ENCODE data around the gene LCNL1. TPM values are rescaled to one million over a fixed set of nuclear protein-coding genes. Genes with fewer than 3 reads are reported as not detected.

LCNL1 gene
- total and polyA plus RNA-seq, 8 donors: 0.12 to 0.38 (median 0.17) TPM; not detected in 3

DNA sequence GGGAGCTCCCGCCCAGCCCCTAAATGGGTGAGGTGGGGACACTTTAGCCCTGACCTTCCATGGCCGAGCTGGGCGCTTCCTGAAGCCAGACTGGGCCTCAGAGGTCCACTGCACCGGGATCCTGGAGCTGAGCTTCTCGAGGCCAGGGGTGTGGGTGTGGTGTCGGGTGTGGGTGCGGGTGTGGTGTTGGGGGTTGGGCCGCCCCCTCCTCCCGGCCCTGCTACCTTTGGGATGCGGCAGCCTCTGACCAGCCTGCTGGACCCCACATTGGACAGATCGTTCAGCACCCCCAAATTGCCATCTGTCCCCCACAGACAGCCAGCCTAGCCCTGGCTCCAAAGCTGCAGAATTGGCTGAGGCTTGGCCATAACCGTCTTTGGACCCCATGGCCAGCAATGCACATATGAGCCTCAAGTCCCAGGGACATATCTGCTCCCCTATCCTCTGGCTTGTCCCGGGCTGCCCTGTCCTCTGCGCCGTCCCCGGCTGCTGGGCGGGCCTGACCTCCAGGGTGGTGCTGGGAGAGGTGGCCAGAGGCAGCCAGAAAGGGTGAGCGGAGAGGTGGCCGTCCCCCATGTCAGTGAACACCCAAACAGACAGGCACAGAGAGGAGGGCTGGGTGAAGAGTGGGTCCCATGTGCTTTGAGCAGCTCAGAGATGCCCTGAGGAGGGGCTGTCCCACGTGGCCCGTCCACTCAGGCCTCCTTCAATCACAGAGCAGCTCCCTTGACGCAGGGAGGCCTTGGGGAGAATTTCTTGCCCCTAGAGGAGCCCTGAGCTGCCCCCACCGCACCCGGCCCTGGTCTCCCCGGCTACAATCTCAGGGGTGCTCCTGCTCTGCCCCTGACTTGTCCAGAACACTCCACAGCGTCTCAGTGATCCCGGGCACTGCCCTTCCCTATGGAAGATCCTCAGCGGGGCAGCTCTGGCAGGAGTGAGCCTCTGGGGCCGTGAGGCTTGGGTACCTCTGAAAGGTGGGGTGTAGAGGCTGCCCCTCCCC is 8.9 kb upstream of the LCNL1 start:
- Histone ChIP-seq H3K9me3 (no peaks in the 10 kb centered on the region), H3K27ac (no peak overlapping the region), H3K36me3 (no peaks in the 10 kb centered on the region), H3K27me3 (no peaks in the 10 kb centered on the region), H3K4me1 (no peaks in the 10 kb centered on the region), H3K4me3 (no peak overlapping the region)
- no peak for DNase-seq
- intact Hi-C loops (cut with DNase I): no loop called here
- no peak for ATAC-seq
- TF ChIP-seq, protein P1, sequence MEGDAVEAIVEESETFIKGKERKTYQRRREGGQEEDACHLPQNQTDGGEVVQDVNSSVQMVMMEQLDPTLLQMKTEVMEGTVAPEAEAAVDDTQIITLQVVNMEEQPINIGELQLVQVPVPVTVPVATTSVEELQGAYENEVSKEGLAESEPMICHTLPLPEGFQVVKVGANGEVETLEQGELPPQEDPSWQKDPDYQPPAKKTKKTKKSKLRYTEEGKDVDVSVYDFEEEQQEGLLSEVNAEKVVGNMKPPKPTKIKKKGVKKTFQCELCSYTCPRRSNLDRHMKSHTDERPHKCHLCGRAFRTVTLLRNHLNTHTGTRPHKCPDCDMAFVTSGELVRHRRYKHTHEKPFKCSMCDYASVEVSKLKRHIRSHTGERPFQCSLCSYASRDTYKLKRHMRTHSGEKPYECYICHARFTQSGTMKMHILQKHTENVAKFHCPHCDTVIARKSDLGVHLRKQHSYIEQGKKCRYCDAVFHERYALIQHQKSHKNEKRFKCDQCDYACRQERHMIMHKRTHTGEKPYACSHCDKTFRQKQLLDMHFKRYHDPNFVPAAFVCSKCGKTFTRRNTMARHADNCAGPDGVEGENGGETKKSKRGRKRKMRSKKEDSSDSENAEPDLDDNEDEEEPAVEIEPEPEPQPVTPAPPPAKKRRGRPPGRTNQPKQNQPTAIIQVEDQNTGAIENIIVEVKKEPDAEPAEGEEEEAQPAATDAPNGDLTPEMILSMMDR (IDR thresholded peaks at IDR 0.05): no peak
- WGBS, 2 donors: 84 to 86% methylated on average over 29 of the region's 29 CpGs
- no peak for FAIRE-seq

DNA sequence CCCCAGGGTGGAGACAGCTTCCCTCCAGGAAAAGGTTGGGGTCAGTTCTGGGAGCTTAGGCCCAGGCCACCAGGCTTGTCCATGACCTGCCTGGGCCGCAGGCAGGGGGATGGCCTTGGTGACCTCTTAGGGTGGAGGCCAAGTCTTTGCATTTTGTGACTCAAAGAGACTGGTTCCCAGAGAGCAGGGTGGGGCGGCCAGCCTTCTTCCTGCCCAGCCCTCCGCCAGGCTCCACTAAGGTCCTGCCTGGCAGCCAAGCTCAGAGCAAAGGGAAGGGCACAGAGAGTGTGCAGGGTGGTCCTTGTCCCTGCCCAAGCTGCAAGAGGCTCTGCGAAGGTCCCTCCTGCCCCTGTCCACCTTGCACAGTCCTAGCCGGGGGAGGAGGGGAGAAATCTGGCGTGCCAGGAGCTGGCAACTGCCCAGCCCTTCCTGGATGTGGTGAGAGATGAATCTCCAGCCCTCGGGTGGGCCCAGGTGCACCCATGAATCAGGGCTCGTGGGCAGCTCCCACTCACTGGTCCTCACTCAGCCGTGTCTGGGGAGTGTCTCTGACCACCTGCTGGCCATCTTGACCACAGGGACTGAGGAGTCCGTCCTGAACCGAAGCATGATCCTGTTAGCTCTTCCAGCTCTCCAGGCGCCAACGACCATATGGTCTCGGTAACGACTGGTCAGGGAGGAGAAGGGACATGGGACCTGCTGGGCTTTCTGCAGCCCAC is 7.8 kb upstream of the LCNL1 start:
- TF ChIP-seq, protein P1 (IDR thresholded peaks at IDR 0.05): no peak
- intact Hi-C loops (cut with DNase I): no loop called here
- no peak for DNase-seq
- Histone ChIP-seq H3K36me3 (no peaks in the 10 kb centered on the region), H3K27me3 (no peaks in the 10 kb centered on the region), H3K4me1 (no peaks in the 10 kb centered on the region), H3K27ac (no peak overlapping the region), H3K9me3 (no peaks in the 10 kb centered on the region), H3K4me3 (no peak overlapping the region)
- ATAC-seq: no peak
- WGBS, 2 donors: 71 to 85% methylated on average over 15 of the region's 15 CpGs
- FAIRE-seq: no peak

DNA sequence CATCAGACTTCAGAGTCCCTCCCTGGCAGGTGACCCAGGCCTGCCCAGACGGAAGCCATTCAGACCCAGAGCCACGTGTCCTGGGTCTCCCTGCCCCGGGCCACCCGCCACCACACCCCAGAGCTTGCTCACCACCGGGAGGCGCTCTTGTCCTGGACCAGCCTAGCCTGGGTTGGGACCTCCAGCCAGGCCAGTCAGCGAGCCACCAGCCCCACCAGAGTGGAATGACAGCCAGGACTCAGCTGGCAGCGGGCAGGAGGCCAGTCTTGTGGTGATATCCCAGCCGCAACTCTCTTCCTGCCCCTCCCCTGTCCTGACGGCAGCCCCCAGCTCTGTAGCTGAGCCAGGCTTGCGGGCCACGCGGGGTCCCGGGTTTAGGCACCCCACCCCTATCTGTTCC is 7.1 kb upstream of the LCNL1 start:
- no peaks in the 10 kb centered on the region for H3K4me1 ChIP-seq
- no peaks in the 10 kb centered on the region for H3K9me3 ChIP-seq
- DNase-seq (no peak), FAIRE-seq (no peak), ATAC-seq (no peak)
- TF ChIP-seq, protein P1 (IDR thresholded peaks at IDR 0.05): no peak
- intact Hi-C loops (cut with DNase I): no loop called here
- no peaks in the 10 kb centered on the region for H3K27me3 ChIP-seq
- no peaks in the 10 kb centered on the region for H3K36me3 ChIP-seq
- no peak overlapping the region for H3K27ac ChIP-seq
- 68 to 71% methylated on average over 14 of the region's 14 CpGs for WGBS, 2 donors
- H3K4me3 ChIP-seq: no peak overlapping the region

DNA sequence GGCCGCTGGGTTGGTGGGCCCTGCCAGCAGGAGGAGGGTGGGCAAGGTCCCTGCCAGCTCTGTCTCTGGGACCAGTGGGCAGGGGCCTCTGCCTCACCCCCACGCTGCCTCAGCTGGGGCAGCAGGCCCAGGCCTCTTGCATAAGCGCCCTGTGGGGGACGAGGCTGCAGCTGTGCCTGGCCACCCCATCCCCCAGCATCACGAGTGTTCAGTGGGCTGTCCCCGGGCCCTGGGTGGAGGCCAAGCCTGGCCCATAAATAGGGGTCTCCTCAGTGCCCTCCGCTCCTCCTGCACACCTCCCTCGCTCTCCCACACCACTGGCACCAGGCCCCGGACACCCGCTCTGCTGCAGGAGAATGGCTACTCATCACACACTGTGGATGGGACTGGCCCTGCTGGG is 5.6 kb upstream of the LCNL1 start, which contains the start of gene PTGDS:
PTGDS (plus strand) TSS at position 282 of the 400 bp plus-strand sequence; CDS start at position 357, 75 bp downstream.
- TF ChIP-seq, protein P1 (IDR thresholded peaks at IDR 0.05): no peak
- ATAC-seq: peak in 1 of 4 donors; percentile 15
- DNase-seq: no peak
- Histone ChIP-seq H3K27ac (no peak within 1 kb of the TSS), H3K4me1 (no peaks in the 10 kb centered on the region), H3K27me3 (no peaks in the 10 kb centered on the region), H3K9me3 (no peaks in the 10 kb centered on the region), H3K4me3 (peak within 1 kb of the TSS in 3 of 4 donors; percentile 8 to 41 (median 38)), H3K36me3 (no peaks in the 10 kb centered on the region)
- no peak for FAIRE-seq
- WGBS, 2 donors: 84 to 86% methylated on average over 10 of the region's 10 CpGs
- intact Hi-C loops (cut with DNase I): no loop called here
